ENCODE data around the gene DHCR24. TPM values are rescaled to one million over a fixed set of nuclear protein-coding genes. Genes with fewer than 3 reads are reported as not detected.
A peak's percentile ranks its signal among the peaks of the same experiment; 100 is the strongest.

Gene DHCR24
- total RNA-seq, 4 donors from 2014 or later = 167 to 525 (median 389) TPM

DNA sequence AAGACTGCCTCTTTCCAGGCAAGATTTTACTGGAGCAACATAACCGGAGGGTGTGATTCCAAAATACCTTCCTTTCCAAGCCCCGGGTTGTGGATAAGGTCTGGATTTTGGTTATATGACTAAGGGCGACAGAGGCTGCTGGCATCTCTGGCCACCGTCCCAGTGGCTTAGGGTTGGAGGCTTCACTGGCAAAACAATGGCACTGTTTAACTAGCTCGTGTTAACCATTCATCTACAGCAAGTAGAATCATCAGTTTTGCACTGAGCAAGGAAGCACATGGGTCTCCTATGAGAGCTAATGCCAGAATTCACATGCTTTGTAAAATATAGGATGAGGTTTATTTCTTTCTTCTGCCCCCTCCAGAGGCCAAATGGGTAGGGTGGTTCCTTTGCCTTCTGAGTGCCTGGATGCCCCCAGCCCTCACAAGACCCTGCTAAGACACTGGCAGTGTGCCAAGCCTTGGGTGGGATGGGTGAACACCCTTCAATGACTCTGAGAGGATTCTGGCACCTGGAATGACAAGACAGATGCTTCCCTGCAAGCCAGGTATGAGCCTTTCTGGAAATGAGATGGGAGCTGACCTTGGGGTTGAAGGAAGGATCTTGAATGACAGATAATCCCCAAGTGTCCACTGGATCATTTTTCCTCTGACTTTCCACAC lies 36.8 kb downstream of the DHCR24 start:
- H3K36me3 ChIP-seq = peaks cover 41% of the 10 kb centered on the region
- no peaks in the 10 kb centered on the region for H3K9me3 ChIP-seq
- peak in 1 of 2 donors; percentile 68 for DNase-seq (ENCODE audit: low spot score in 2 of 2)
- H3K4me3 ChIP-seq = no peak overlapping the region
- TF ChIP-seq EP300 (IDR thresholded peaks at IDR 0.05) (no peak), POLR2A (IDR thresholded peaks at IDR 0.05) (no peak), POLR2AphosphoS5 (IDR thresholded peaks at IDR 0.05) (no peak)
- TF ChIP-seq, protein P1, sequence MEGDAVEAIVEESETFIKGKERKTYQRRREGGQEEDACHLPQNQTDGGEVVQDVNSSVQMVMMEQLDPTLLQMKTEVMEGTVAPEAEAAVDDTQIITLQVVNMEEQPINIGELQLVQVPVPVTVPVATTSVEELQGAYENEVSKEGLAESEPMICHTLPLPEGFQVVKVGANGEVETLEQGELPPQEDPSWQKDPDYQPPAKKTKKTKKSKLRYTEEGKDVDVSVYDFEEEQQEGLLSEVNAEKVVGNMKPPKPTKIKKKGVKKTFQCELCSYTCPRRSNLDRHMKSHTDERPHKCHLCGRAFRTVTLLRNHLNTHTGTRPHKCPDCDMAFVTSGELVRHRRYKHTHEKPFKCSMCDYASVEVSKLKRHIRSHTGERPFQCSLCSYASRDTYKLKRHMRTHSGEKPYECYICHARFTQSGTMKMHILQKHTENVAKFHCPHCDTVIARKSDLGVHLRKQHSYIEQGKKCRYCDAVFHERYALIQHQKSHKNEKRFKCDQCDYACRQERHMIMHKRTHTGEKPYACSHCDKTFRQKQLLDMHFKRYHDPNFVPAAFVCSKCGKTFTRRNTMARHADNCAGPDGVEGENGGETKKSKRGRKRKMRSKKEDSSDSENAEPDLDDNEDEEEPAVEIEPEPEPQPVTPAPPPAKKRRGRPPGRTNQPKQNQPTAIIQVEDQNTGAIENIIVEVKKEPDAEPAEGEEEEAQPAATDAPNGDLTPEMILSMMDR (IDR thresholded peaks at IDR 0.05) = no peak
- H3K4me1 ChIP-seq = peaks cover 33% of the 10 kb centered on the region
- 22% methylated on average over 4 of the region's 5 CpGs for WGBS
- no peaks in the 10 kb centered on the region for H3K27me3 ChIP-seq
- H3K27ac ChIP-seq = peak overlapping the region; percentile 23

DNA sequence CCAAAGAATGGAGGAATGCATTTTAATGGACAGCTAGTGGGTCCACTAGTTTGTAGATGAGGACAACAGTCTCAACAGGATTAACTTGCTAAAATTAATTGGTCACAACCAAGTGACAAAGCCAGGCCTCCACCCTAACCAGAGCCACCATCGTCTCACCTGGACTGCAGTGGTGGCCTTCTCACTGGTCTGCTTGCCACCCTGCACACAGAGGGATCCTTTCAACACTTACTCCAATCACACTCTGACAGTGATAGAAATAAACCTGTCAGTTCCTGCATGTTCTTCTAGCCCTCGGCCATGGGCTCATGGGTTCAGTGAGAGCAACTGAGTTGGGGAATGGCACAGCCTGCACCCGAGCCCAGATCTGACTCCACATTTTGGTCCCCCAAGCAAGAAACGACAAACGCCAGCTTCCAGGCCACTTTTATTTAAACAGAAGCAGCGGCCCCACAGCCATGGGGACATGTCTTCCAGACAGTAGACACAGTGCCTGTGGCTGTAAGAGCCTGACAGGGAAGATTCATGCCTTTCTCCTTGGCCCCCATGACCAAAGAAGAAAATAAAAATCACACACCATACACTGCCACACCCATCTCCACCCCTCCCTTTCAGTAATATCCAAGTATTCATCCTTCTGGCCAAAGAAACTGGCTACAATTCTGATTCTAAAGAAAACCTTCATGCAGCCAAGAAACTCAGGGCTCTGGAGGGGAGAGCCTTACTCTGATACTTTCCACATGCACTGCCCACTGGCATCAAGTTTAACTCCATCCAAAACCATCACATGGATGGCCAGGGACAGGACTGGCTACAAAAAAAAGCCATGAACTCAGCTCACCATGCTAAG lies 37.6 kb downstream of the DHCR24 start:
- Histone ChIP-seq H3K9me3 (no peaks in the 10 kb centered on the region), H3K4me3 (no peak overlapping the region), H3K27ac (peak overlapping the region; percentile 23), H3K27me3 (no peaks in the 10 kb centered on the region), H3K4me1 (peaks cover 33% of the 10 kb centered on the region), H3K36me3 (peaks cover 41% of the 10 kb centered on the region)
- 48% methylated on average over 6 of the region's 6 CpGs for WGBS
- TF ChIP-seq EP300 (IDR thresholded peaks at IDR 0.05) (no peak), POLR2AphosphoS5 (IDR thresholded peaks at IDR 0.05) (no peak), POLR2A (IDR thresholded peaks at IDR 0.05) (no peak)
- TF ChIP-seq, protein P1 (IDR thresholded peaks at IDR 0.05) = no peak
- peak; percentile 21 to 53 for DNase-seq (ENCODE audit: low spot score in 2 of 2)

DNA sequence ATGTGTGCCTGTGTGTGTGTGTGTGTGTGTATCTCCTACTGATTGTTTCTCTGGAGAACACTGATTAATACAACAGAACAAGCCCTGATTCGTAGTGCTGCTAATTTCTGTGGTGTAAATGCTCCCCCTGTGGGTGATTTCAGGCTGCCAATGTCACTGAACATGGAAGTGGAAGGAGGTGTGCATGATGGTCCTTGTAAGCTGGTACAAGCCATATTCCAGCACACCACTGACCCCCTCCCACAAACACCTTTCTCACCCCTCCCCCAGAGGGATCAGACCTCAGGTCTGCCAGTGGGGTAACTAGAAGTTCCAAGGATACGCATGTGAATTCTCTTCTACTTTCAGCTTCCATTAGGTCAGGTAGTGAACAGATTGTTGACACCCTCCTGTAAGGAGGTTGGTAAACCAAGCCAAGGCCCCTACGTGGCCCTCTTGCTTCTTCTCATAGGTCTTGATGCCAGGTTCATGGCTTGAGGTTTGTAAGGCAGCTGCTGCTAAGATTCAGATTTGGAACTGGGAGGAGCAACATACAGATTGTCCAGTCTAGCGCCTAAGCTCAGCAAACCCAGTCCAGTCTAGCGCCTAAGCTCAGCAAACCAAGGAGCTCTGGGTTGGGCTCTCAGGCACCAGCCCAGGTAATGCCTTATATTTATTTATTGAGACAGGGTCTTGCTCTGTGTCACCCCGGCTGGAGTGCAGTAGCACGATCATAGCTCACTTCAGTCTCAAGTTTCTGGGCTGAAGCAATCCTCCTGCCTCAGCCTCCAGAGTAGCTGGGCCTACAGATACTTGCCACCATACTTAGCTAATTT lies 38.7 kb downstream of the DHCR24 start:
- Histone ChIP-seq H3K36me3 (peaks cover 33% of the 10 kb centered on the region), H3K4me1 (peaks cover 33% of the 10 kb centered on the region), H3K9me3 (no peaks in the 10 kb centered on the region), H3K4me3 (no peak overlapping the region), H3K27me3 (no peaks in the 10 kb centered on the region), H3K27ac (no peak overlapping the region)
- peak; percentile 14 to 29 for DNase-seq (ENCODE audit: low spot score in 2 of 2)
- TF ChIP-seq, protein P1 (IDR thresholded peaks at IDR 0.05) = no peak
- no peak for TF ChIP-seq POLR2A (IDR thresholded peaks at IDR 0.05)
- no peak for TF ChIP-seq EP300 (IDR thresholded peaks at IDR 0.05)
- no peak for TF ChIP-seq POLR2AphosphoS5 (IDR thresholded peaks at IDR 0.05)
- WGBS = 77% methylated on average over 7 of the region's 7 CpGs

DNA sequence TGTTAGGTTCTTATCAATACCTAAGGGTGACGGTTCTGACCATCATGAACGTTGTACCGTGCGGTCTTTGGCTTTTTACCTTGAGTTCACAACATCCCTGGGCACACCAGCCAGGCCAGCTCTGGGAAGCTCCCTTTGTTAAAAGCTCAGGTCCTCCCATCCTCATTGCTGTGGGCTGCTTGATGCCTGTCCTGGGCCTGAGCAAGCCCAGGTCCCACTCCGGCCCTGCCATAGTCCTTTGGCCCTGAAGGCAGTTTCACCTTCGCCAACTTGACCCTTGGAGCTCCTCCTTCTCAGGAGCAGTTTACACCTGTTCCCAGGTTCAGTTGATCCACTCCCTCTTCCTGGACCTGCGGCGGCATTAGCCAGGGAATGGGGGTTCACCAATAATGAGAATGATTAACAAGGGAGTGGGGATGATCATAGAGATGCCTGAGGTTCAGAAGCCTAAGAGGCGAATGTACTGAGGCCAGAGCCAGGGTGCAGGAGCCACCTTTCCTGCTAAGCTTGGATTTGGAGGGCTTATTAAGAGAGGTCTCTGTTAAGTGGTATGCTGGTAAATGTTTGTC lies 40.2 kb downstream of the DHCR24 start:
- H3K4me3 ChIP-seq = no peak overlapping the region
- TF ChIP-seq POLR2AphosphoS5 (IDR thresholded peaks at IDR 0.05) = no peak
- TF ChIP-seq, protein P1 (IDR thresholded peaks at IDR 0.05) = no peak
- TF ChIP-seq EP300 (IDR thresholded peaks at IDR 0.05) = no peak
- TF ChIP-seq POLR2A (IDR thresholded peaks at IDR 0.05) = no peak
- H3K36me3 ChIP-seq = peaks cover 18% of the 10 kb centered on the region
- no peak overlapping the region for H3K27ac ChIP-seq
- DNase-seq (ENCODE audit: low spot score in 2 of 2) = peak in 1 of 2 donors; percentile 48
- no peaks in the 10 kb centered on the region for H3K9me3 ChIP-seq
- 85% methylated on average over 9 of the region's 9 CpGs for WGBS
- peaks cover 27% of the 10 kb centered on the region for H3K4me1 ChIP-seq
- no peaks in the 10 kb centered on the region for H3K27me3 ChIP-seq

Data from suprapubic skin (tissue), 4 donors.